ENCODE results near the gene MRPS18C. TPM values are rescaled to one million over a fixed set of nuclear protein-coding genes. Genes with fewer than 3 reads are reported as not detected.

The MRPS18C gene
- total RNA-seq, 1 donor from 2014 or later, result 49.8 TPM

- no peak overlapping the region for H3K4me2 ChIP-seq (ENCODE audit: low read length)
- peaks cover under 1% of the 10 kb centered on the region for H3K9me3 Mint-ChIP-seq (ENCODE audit: unreplicated experiment)
- H3K9me3 ChIP-seq (ENCODE audit: insufficient read depth, low read depth, low read length), result no peaks in the 10 kb centered on the region
- peaks cover 7% of the 10 kb centered on the region for H3K27me3 Mint-ChIP-seq (ENCODE audit: low read depth, unreplicated experiment)
- H3K27ac Mint-ChIP-seq (ENCODE audit: unreplicated experiment), result no peak overlapping the region
- no peaks in the 10 kb centered on the region for H3K36me3 ChIP-seq (ENCODE audit: insufficient read depth, low read length)
- no peak overlapping the region for H3K4me3 ChIP-seq (ENCODE audit: insufficient read depth, low read depth, low read length)
- no peak overlapping the region for H3K4me3 Mint-ChIP-seq (ENCODE audit: unreplicated experiment)
- H3K27ac ChIP-seq (ENCODE audit: low read depth, low read length), result no peak overlapping the region
- no peaks in the 10 kb centered on the region for H3K27me3 ChIP-seq (ENCODE audit: insufficient read depth, low read length)
- no peaks in the 10 kb centered on the region for H3K4me1 Mint-ChIP-seq (ENCODE audit: low read depth, unreplicated experiment)
- FAIRE-seq (no peak), DNase-seq (ENCODE audit: low read depth) (no peak)
- TF ChIP-seq CTCF (IDR thresholded peaks at IDR 0.05; ENCODE audit: insufficient read depth, low read depth, low read length), result no peak
- no peak for TF ChIP-seq EZH2 (IDR thresholded peaks at IDR 0.05; ENCODE audit: insufficient read depth, low read length)
- H4K20me1 ChIP-seq (ENCODE audit: insufficient read depth, low read length), result no peaks in the 10 kb centered on the region
- no peaks in the 10 kb centered on the region for H3K36me3 Mint-ChIP-seq (ENCODE audit: low read depth, unreplicated experiment)
- no peaks in the 10 kb centered on the region for H3K4me1 ChIP-seq (ENCODE audit: insufficient read depth, low read length)
- H3K9ac ChIP-seq (ENCODE audit: low read length), result no peak overlapping the region
- H3K79me2 ChIP-seq (ENCODE audit: insufficient read depth, low read length), result no peaks in the 10 kb centered on the region
- no peak overlapping the region for H2AFZ ChIP-seq (ENCODE audit: low read depth, low read length)
Observed at GRCh38 chr4:83503974-83504373, 48.1 kb downstream of the MRPS18C start.

DNA sequence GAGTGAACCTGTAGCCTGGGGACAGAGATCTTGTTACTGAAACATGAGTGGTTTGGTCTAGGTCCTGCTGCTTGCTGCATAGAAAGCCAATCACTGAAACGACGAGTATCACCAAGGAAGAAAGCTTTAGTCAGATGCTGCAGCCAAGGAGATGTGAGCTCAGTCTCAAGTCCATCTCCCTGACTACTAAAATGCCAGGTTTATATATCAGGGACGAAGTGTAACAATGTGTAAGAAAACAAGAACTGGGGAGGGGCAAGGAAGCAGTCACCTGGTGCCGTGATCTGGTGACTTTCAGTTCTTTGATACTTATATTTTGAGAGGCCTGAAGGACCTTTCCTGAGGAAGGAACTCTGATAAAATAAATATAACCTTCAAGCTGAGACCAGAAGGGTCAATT lies 48.6 kb downstream of the MRPS18C start:
- no peak overlapping the region for H2AFZ ChIP-seq (ENCODE audit: low read depth, low read length)

More for the DNA sequence above, 48.6 kb downstream of the MRPS18C start:
- H3K9me3 ChIP-seq (ENCODE audit: insufficient read depth, low read depth, low read length), result no peaks in the 10 kb centered on the region
- H3K36me3 ChIP-seq (ENCODE audit: insufficient read depth, low read length), result no peaks in the 10 kb centered on the region
- no peaks in the 10 kb centered on the region for H3K4me1 ChIP-seq (ENCODE audit: insufficient read depth, low read length)
- H3K27ac Mint-ChIP-seq (ENCODE audit: unreplicated experiment), result no peak overlapping the region
- no peak overlapping the region for H3K27ac ChIP-seq (ENCODE audit: low read depth, low read length)
- TF ChIP-seq EZH2 (IDR thresholded peaks at IDR 0.05; ENCODE audit: insufficient read depth, low read length) (no peak), CTCF (IDR thresholded peaks at IDR 0.05; ENCODE audit: insufficient read depth, low read depth, low read length) (no peak)
- no peak overlapping the region for H3K9ac ChIP-seq (ENCODE audit: low read length)
- H3K4me3 ChIP-seq (ENCODE audit: insufficient read depth, low read depth, low read length), result no peak overlapping the region
- no peak overlapping the region for H3K4me2 ChIP-seq (ENCODE audit: low read length)
- FAIRE-seq, result no peak
- H3K4me3 Mint-ChIP-seq (ENCODE audit: unreplicated experiment), result no peak overlapping the region
- peaks cover 8% of the 10 kb centered on the region for H3K27me3 Mint-ChIP-seq (ENCODE audit: low read depth, unreplicated experiment)
- no peaks in the 10 kb centered on the region for H3K27me3 ChIP-seq (ENCODE audit: insufficient read depth, low read length)
- no peaks in the 10 kb centered on the region for H3K36me3 Mint-ChIP-seq (ENCODE audit: low read depth, unreplicated experiment)
- no peaks in the 10 kb centered on the region for H3K4me1 Mint-ChIP-seq (ENCODE audit: low read depth, unreplicated experiment)
- H3K9me3 Mint-ChIP-seq (ENCODE audit: unreplicated experiment), result peaks cover 4% of the 10 kb centered on the region
- no peak for DNase-seq (ENCODE audit: low read depth)
- no peaks in the 10 kb centered on the region for H3K79me2 ChIP-seq (ENCODE audit: insufficient read depth, low read length)
- H4K20me1 ChIP-seq (ENCODE audit: insufficient read depth, low read length), result no peaks in the 10 kb centered on the region

Data from astrocyte (in vitro differentiated cells and primary cell).